Measurements from ENCODE around the gene NUP107. TPM values are rescaled to one million over a fixed set of nuclear protein-coding genes. Genes with fewer than 3 reads are reported as not detected.

NUP107 gene
- total RNA-seq, 2 experiments from 2014 or later = 37.2 to 38.7 TPM

DNA sequence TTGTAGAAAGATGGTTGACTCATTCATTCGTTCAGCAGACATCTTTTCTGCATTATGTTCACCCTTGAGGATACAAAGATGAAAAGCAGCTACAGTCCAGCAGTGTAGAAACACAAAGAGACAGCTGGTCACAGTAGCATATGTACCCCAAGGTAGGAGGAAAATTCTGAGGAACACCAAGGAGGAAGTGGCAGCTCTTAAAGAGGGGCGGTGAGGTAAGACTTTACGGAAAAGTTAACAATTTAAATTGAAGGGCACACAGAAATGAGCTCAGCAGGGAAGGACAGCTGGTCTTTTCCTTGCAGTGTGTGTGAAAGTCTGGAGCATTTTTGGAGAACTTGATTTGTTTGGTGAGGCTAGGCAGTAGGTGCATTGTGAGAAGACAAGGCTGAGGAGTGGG lies 62.7 kb downstream of the NUP107 start:
- ATAC-seq (ENCODE audit: poor library complexity) = no peak
- TF ChIP-seq, protein P1, sequence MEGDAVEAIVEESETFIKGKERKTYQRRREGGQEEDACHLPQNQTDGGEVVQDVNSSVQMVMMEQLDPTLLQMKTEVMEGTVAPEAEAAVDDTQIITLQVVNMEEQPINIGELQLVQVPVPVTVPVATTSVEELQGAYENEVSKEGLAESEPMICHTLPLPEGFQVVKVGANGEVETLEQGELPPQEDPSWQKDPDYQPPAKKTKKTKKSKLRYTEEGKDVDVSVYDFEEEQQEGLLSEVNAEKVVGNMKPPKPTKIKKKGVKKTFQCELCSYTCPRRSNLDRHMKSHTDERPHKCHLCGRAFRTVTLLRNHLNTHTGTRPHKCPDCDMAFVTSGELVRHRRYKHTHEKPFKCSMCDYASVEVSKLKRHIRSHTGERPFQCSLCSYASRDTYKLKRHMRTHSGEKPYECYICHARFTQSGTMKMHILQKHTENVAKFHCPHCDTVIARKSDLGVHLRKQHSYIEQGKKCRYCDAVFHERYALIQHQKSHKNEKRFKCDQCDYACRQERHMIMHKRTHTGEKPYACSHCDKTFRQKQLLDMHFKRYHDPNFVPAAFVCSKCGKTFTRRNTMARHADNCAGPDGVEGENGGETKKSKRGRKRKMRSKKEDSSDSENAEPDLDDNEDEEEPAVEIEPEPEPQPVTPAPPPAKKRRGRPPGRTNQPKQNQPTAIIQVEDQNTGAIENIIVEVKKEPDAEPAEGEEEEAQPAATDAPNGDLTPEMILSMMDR (IDR thresholded peaks at IDR 0.05) = no peak
- peaks cover 43% of the 10 kb centered on the region for H3K36me3 Mint-ChIP-seq (ENCODE audit: low read depth)
- H3K4me3 Mint-ChIP-seq = no peak overlapping the region
- POLR2A ChIA-PET = interaction anchor here (0.7 kb wide), 1 partner anchor 73 kb away, joined by 3 read pairs; no protein-coding TSS in a partner anchor
- H3K27ac ChIP-seq (ENCODE audit: low read depth in 1 of 2, low read length in 2 of 2) = no peak overlapping the region
- CTCF ChIA-PET = interaction anchor here (0.6 kb wide), 1 partner anchor 303 kb away, joined by 4 read pairs; no protein-coding TSS in a partner anchor
- no peaks in the 10 kb centered on the region for H3K9me3 Mint-ChIP-seq
- intact Hi-C loops (cut with DNase I, micrococcal nuclease) = loop anchor here (5.0 to 10.0 kb wide), 3 partner anchors 135 to 392 kb away; partner anchors contain the start of gene RAP1B (in 2 of the 2)
- no peaks in the 10 kb centered on the region for H3K27me3 ChIP-seq (ENCODE audit: control insufficient read depth in 1 of 2, insufficient read depth in 2 of 2, low read length in 2 of 2)
- no peaks in the 10 kb centered on the region for H3K27me3 Mint-ChIP-seq
- peaks cover 11% of the 10 kb centered on the region for H3K36me3 ChIP-seq (ENCODE audit: insufficient read depth, low read length)
- peaks cover 19% of the 10 kb centered on the region for H3K4me1 ChIP-seq (ENCODE audit: insufficient read depth, low read length)
- H3K4me1 Mint-ChIP-seq (ENCODE audit: low read depth) = peaks cover 38% of the 10 kb centered on the region
- no peak overlapping the region for H3K27ac Mint-ChIP-seq
- DNase-seq = no peak
- no peaks in the 10 kb centered on the region for H3K9me3 ChIP-seq (ENCODE audit: control insufficient read depth in 1 of 2, insufficient read depth in 1 of 2, low read length in 2 of 2)
- no peak overlapping the region for H3K4me3 ChIP-seq (ENCODE audit: low read length)

DNA sequence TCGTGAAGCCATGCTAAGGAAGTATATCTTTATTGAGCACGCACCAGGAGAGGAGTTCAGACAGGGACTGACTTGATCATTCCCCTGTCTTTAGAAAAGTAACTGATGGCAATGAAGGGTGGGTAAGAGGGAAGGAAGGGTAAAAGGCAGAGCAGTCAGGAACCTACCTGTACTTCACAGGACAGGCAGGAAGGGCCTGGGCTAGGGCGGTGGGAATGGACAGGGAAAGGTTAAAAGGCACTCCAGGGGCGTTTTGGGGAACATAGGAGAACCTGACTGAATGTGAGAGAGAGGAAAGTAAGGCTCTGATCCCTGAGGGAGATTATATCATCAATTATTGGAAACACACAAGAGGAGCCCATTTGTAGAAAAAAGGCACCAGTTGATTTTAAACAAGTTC lies 63.1 kb downstream of the NUP107 start:
- Histone ChIP-seq H3K9me3 (ENCODE audit: control insufficient read depth in 1 of 2, insufficient read depth in 1 of 2, low read length in 2 of 2) (no peaks in the 10 kb centered on the region), H3K4me1 (ENCODE audit: insufficient read depth, low read length) (peaks cover 19% of the 10 kb centered on the region), H3K36me3 (ENCODE audit: insufficient read depth, low read length) (peaks cover 13% of the 10 kb centered on the region), H3K4me3 (ENCODE audit: low read length) (no peak overlapping the region), H3K27ac (ENCODE audit: low read depth in 1 of 2, low read length in 2 of 2) (no peak overlapping the region), H3K27me3 (ENCODE audit: control insufficient read depth in 1 of 2, insufficient read depth in 2 of 2, low read length in 2 of 2) (no peaks in the 10 kb centered on the region)
- Mint-ChIP-seq H3K4me1 (ENCODE audit: low read depth) (peaks cover 38% of the 10 kb centered on the region), H3K4me3 (no peak overlapping the region), H3K36me3 (ENCODE audit: low read depth) (peaks cover 47% of the 10 kb centered on the region), H3K27me3 (no peaks in the 10 kb centered on the region), H3K9me3 (no peaks in the 10 kb centered on the region), H3K27ac (no peak overlapping the region)
- no peak for ATAC-seq (ENCODE audit: poor library complexity)
- no peak for DNase-seq
- POLR2A ChIA-PET = no interaction called here
- intact Hi-C loops (cut with DNase I, micrococcal nuclease) = loop anchor here (5.0 to 10.0 kb wide), 3 partner anchors 135 to 393 kb away; partner anchors contain the start of gene RAP1B (in 2 of the 2)
- TF ChIP-seq, protein P1 (IDR thresholded peaks at IDR 0.05) = no peak
- CTCF ChIA-PET = no interaction called here

DNA sequence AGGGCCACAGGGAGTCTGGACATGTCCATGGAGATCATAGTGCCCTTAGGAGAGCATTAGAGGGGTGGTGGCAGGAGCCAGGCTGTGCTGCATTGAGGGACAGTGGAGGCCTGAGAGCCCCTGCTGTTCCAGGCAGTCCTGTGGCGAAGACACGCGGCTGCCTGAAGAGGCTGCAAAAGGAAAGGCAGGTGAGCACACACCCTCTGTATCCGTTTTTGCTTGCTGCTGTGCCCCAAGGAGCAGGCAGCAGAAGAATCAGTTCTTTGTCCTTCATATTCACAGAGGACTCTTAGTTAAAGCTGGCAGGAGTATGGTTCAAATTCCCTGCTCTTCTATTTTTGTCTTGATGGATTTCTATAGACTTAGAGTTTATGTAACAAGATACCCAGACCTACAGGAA lies 63.7 kb downstream of the NUP107 start:
- DNase-seq = peak in 1 of 14 experiments; percentile 7
- H3K9me3 Mint-ChIP-seq = no peaks in the 10 kb centered on the region
- Histone ChIP-seq H3K4me3 (ENCODE audit: low read length) (no peak overlapping the region), H3K27me3 (ENCODE audit: control insufficient read depth in 1 of 2, insufficient read depth in 2 of 2, low read length in 2 of 2) (no peaks in the 10 kb centered on the region), H3K9me3 (ENCODE audit: control insufficient read depth in 1 of 2, insufficient read depth in 1 of 2, low read length in 2 of 2) (no peaks in the 10 kb centered on the region), H3K4me1 (ENCODE audit: insufficient read depth, low read length) (peaks cover 19% of the 10 kb centered on the region), H3K36me3 (ENCODE audit: insufficient read depth, low read length) (peaks cover 17% of the 10 kb centered on the region), H3K27ac (ENCODE audit: low read depth in 1 of 2, low read length in 2 of 2) (no peak overlapping the region)
- peaks cover 54% of the 10 kb centered on the region for H3K36me3 Mint-ChIP-seq (ENCODE audit: low read depth)
- H3K27ac Mint-ChIP-seq = no peak overlapping the region
- no peaks in the 10 kb centered on the region for H3K27me3 Mint-ChIP-seq
- CTCF ChIA-PET = no interaction called here
- TF ChIP-seq, protein P1 (IDR thresholded peaks at IDR 0.05) = no peak
- H3K4me1 Mint-ChIP-seq (ENCODE audit: low read depth) = peaks cover 33% of the 10 kb centered on the region
- ATAC-seq (ENCODE audit: poor library complexity) = no peak
- H3K4me3 Mint-ChIP-seq = no peak overlapping the region
- POLR2A ChIA-PET = no interaction called here
- intact Hi-C loops (cut with DNase I, micrococcal nuclease) = no loop called here

All from CD4-positive, alpha-beta T cell (primary cell).